Amygdala (tissue), 56 donors: Measurements from ENCODE around the gene RGS10.

Experiments
- DNase-seq, 56 donors: peaks; one replicate each; lab custom pipeline; 2025; lab: John Stamatoyannopoulos, UW

The RGS10 gene

DNA sequence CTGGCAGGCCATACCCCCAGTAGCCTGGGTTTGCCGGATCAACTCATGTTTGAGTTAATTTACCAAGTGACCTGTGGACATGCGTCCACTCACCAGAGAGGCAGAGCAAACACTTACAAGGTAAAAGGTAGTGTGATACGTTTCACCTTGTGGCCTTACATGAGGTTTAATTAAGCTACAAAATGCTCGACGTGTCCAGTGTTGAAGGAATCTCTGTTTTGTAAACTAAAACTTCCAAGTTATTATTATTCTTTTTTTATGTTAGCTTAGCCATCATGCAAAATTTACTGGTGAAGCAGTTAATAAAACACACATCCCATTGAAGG, 42.9 kb downstream of the RGS10 start:
- DNase-seq: no peak

DNA sequence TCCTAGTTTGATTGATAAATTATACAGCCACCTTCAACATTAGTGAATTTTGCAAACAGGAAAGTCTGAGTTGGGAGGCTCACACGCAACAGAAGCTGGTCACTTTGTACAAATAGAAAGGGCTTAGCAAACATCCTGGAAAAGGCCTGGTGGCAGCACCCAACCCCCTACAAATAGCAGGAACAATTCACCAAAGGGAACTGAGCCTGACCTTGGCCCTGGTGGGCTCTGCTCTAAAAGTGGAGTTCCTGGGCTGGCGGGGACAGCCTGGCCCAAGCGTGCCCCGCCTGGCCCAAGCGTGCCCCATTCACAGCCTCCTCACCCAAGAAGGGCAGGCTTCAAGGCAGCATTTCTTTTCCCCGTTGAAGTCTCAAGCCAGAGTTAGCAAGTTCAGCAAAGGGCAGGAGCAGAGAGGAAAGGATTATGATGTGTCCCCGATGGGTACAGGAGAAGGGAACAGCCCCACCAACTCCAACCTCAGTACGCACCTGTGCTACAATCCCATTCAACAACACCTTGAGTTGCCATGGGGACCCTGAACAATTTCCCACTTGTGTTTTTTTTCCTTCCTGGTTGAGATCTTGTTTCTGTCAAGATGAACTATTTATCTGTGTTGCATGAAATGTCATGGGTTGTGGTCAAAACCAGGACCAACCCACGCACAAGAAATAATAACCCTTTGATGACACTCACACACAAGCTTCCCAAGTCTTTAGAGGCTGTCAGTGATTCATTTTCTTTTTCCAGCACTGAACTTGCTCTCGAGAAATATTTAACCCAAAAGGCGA, 43.4 kb downstream of the RGS10 start:
- DNase-seq: no peak

DNA sequence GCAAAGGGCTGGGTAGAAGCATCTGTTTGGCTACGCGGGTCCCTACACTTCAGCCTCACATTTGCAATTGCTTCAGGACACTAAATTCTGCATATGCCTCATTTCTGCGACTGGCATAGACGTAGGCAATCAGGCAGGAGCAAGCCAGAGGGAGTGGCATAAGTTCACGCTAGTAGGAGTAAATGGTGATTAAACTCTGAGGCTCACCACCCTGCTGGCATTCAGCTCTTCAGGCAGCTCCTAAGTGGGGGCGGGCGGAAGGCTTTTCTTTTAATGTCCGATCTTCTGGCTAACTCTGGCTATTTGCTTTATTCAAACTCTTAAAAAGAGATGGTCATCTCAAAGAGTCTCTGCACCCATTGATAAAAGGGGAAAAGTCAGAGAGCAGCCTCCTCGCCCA, 45.3 kb downstream of the RGS10 start:
- DNase-seq: no peak

DNA sequence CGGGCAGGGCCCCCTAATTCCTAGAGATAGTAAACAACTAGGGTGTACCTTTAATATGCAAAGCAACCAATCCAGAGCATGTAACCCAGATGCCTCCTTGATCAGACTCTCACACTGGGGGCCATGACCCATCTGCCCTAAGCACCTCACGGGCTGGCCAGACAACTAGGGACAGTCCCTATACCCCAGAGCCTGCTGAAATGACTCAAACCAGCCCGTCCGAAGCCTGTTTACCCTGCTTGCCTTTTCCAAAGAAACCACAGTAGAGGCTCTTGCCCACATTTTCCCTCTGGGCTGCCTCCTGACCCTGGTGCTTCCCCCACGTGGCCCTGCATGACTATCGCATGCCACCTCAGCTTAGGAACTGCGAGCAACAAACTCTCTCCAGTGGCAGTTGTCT, 46.2 kb downstream of the RGS10 start:
- DNase-seq: peak in 1 of 56 donors; percentile 14

DNA sequence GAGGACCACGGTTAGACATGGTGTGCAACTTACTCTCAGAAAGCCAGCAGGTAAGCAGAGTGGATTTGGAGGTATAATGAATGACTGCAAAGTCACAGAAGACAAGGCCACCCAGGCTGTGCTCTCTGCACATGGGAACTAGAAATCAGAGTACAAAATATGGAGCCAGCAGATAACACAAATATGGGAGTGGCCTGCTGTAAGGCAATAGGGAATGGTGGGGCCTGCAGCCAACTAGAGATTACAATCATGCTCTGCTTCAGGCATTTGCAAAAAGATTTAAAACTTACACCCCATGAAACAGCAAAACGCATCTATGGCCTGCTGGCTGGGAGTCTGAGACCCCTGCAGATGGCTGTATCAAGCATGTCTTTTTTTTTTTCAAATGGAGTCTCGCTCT, 47.0 kb downstream of the RGS10 start:
- no peak for DNase-seq

DNA sequence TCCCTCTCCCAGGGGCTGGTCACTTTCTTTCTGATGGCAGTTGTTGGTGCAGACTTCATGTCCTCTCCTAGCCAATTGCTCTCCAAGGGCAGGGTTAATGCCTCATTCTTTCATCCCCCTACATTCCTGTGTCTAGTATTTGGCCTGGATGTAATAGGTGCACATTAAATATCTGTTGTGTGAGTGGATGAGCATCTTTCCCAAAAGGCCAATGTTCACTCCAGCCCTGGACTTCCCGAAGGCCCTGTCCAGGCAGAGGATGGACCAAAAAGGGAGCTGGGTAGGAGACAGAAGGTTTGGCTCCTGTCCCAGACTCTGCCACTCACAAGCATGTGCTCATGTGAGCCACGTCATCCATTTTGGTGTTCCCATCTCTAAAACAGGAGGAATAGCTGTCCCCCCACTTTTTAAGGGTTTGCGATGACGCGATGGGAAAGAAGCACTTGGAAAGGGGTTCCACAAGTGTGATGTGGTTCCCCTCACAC, 47.5 kb downstream of the RGS10 start:
- DNase-seq: no peak

DNA sequence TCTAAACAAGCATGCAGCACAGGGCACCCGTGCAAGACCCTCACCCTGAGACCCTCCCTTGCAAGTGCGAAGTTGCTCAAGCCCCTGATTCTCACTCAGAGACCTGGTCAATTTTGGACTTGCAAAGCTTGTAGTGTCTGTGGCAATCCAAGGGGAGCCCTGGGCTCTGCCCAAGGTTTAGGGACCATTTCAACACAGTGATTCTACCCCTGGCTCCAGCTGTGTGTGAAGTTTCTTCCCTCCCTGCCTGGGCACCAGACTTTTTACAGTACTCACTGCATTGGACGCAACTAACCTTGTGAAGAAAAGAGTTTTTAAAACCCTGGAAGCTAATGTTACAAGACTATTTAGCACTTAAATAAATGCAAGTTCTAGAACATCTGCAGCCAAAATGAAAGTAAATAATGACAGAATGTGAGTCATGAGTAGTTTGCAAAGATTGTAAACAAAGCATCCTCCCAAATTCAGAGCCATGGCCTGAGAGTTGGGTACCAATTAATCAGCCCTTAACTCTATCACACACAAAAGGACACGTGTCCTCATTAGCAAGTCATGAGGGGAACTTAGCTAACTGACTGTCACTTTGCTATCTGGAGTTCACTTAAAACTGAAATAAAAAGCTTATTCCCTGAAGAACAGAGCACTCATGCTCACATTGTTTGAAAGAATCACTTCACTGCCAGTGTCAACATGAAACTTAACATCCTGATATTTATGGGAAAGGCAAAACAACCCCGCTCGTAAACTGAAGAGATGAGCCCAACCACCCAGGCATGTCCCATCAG, 48.1 kb downstream of the RGS10 start:
- DNase-seq: no peak

GRCh38 chr10:119493155-119493554, 49.4 kb downstream of the RGS10 start:
- DNase-seq: no peak

DNA sequence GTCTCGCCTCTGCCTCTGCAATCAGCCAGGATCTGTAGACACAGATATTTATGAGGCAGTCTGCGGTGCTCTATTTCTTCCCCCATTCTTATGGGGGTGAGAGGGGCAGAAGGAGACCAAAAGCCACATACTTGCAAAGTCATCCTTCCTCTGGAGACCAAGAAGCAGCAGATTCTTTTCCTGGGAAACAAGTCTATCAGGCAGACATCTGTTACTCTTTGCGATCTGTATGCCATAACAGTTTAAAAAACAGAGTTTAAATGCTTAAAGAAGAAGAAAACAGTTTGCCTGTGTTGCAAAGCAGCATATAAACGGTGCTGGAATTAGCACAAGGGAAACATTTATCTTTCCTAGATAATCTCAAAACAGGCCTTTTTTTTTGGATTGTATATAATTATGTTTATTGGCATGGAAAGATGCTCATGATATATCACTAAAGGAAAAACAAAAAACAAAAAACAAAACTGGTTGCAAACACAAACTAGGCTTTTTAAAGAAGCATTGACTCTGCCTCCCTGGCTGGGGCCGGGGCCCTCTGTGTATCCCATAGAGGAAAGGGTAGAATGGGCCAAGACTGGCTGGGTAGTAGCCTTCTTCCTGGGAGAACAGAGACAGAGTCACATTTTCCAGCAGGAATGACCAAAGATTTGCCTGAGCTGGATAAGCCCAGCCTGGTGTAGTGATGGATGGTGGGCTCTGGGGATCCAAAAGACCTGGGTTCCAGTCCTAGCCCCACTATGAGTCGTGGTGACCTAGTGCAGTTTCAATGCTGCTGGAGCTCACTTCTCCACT, 50.4 kb downstream of the RGS10 start:
- DNase-seq: no peak

GRCh38 chr10:119489991-119490326, 52.6 kb downstream of the RGS10 start:
- DNase-seq: no peak

DNA sequence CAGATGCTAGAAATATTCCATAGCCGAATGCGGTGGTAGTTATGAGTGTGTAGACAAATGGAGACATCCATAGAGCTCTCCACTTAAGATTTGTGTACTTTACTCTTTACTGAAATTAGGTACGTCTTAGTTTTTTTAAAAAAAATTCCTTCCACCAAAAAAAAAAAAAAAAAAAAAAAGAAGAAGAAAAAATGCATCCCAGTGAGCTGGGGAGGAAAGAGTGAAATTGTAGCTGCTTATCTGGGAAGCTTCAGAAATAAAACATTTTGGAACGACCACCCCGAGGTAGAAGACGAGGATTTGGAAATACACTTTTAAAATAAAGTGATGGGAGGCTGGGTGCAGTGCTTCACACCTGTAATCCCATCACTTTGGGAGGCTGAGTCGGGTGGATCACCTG, 53.8 kb downstream of the RGS10 start:
- DNase-seq: no peak

DNA sequence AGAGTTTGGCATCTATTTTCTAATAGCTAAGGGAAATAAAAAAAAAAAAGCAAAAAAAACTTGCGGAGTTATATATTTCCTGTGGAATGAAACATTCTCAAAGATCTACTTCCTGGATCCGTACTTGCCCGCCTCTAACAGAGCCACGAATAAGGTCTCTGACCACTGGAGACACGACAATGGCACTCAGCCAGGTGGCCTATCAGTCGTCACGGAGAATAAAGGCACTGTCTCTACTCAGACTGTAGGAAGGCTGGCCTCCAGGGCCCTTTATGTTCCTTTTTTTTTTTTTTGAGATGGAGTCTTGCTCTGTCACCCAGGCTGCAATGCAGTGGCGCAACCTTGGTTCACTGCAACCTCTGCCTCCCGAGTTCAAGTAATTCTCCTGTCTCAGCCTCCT, 58.7 kb downstream of the RGS10 start:
- no peak for DNase-seq

- no peak for DNase-seq
Measured at GRCh38 chr10:119483001-119483400, 59.5 kb downstream of the RGS10 start.

DNA sequence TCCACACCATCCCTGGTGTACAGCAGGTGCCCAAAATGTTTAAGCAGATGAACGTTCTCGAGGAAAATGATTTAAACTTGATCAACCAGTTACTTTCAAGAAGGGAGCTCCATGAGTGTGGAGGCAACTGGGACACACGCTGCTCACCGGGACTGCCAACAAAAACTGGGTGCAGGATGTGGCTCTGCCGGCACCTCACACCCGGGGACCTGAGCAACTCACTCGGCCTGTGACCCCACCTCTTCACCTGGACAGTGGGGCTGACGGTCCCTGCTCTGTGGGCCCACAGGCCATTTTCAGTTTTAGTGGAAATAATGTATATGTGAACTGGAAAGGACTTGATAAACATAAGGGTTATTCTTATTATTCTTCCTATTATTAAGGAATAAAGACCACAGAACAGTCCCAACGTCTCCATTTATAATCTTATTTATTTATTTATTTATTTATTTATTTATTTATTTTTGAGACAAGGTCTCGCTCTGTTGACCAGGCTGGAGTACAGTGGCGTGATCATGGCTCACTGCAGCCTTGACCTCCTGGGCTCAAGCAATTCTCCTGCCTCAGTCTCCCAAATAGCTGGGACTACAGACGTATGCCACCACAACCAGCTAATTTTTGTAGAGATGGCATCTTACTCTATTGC, 60.6 kb downstream of the RGS10 start:
- no peak for DNase-seq

DNA sequence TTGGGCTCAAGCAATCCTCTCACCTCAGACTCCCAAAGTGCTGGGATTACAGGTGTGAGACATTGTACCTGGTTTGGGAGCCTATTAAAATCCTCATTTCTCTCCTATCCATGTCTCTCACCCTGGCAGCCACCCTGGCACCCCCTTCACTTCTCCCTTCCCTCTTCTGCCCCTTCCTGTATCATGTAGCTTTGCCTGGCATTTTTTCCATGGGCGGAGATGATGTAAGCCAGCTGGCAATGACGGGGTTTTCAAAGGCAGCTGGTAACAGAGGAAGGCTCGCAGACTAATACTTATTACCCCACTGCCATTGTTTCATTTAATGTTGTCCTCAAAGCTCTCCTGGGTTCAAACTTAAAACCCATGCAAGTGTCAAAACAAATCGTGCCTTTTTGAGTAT, 61.9 kb downstream of the RGS10 start:
- DNase-seq: no peak

DNA sequence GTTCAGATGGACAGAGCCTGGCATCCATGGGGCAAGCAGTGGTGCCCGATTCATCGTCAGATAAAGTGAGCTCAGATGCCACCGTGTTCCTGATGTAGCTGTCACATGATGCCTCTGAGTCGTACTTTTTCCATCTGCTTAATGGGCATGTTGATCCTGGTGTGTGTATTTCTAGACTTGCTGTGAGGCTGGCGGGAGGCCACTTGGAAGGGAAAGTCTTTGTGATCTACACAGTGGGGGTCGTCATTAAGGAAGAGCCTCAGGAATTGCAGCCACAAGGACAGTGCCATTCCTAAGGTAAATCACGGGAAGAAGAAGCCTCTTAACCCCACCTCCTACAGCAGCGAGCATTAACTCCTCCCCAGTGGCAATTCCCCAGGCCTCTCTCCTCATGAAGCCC, 63.0 kb downstream of the RGS10 start:
- DNase-seq: no peak

- DNase-seq: peak in 7 of 56 donors; percentile 5 to 69 (median 21)
Measured at GRCh38 chr10:119478811-119479341, 63.6 kb downstream of the RGS10 start.

DNA sequence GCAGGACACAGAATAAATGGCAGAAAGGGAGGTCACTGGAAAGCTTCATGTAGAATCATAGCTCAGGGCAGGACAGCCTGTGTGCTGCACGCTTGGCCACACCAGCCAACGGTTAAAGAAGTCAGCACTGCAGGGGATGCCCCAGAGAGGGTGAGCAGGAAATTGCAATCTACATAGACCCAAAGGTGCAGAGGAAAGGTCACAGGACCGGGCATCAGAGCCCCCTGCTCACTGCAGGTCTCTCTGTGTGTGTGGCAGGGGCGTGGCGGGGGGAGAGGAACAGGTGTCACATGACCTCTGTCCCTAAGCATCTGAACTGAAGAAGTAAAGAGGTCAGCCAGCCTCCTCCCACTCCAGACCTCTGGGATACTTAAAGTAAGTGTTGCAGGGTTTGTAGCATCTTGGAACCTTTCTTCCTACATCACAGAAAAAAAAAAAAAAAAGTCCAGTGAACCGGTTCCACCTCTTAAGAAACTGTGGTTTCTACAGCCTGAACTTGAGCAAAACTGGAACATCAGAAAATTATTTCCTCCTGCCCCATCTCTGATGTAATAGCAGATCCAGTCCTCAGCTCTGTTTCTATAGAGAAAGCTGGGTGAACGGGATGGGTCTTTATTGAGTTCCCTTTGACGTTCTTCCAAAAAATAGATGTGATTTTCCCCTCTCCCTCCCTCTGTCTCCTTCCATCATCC, 64.3 kb downstream of the RGS10 start:
- DNase-seq: no peak

- no peak for DNase-seq
Measured at GRCh38 chr10:119477444-119477843, 65.1 kb downstream of the RGS10 start.

GRCh38 chr10:119474606-119475005, 67.9 kb downstream of the RGS10 start:
- DNase-seq: no peak
